GM18511 (cell line): Measurements from ENCODE around the gene SERPINB2.
"Not testable (repeated sequence)": the region's sequence is repeated elsewhere in the genome, so short reads cannot be mapped to it uniquely, and the experiment has no call there.

Experiments
- ATAC-seq: cut with Tn5 transposase; IDR thresholded peaks from one replicate; pipeline ENCODE4 v1.9.1; 2021; ENCODE audit warnings: mild to moderate bottlenecking, moderate library complexity; ENCODE audit not compliant: unreplicated experiment

SERPINB2 gene

DNA sequence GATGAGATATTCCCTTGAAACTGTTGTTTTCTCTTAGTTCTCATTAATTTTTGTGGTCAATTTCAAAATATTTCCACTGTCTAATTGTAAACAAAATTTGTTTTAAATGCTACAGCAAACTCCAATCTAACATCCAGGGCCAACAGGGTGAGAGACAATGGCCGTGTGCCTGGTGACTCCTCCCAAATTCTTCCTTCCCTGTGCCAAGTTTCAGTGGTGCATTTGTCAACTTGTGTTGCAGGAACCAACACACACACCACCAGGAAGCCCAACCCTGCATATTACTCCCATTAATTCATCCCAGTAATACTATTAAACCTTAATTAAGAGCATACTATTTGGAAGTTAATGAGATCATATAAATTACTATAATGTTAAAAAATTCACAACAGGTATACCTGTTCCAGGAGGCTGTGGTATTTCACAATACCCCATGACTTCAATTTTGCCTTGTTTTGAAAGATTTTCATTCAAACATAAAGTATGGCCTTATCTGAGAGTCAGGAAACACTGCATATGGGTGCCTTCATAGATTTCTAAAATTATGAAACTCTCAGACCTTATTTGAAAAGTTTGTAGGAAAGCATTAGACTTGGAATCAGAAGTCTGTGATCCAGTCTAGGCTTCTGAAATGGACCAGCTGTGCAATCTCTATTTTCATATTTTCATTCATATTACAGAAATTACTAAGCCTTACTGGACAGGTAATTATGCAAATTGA lies 1.1 kb downstream of the SERPINB2 start:
- no peak for ATAC-seq

DNA sequence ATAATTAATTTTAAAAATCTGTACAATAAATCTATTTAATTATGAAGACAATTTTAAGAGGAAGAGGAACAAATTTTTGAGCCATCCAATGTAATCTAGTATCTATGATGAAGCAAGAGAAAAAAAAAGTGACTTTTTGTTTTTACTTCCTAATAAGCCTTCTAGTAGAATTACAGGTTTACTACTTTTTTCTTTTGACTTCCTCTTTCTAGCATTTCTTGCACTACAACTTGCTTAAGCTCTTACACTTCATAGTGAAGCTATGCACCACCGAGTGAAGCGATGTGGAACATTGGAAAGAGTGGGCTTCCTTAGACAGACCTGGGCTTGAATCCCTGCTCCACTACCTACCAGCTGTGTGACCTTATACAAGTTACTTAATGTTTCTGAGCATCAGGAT lies 2.1 kb downstream of the SERPINB2 start:
- ATAC-seq = no peak

DNA sequence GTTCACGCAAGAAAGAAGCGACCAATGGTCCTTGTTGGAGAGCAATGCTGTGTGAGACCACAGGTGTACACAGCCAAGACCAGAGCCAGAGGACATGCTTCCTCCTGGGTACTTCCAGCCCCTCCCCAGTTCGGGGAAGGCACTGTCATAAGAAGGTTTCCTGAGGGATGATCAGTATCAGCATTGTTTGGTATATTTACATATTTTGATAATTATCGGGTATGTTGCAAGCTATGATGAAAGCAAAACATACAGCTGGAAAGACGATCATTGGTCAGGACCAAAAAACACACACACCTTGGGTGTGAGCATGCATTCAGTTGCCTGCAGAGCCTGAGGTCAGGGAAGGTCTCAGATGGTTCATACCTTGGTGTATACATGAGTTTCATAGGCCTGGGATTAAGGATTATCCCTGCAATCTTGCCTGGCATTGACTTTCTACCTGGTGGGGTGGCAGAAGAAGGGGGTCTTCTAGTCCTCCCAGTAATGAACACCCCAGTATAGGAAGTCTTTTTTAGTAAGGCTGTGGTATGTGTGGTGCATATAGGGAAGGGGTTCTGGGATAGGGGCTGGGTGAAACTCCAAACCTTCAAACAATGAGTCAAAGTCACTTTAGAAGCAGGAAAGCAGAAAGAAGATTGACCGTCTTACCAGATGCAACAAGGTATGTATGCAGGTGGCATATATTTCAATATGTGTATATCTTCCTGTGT lies 2.9 kb downstream of the SERPINB2 start:
- no peak for ATAC-seq

- ATAC-seq = no peak
Measured at GRCh38 chr18:63890950-63891304, 3.4 kb downstream of the SERPINB2 start.

- ATAC-seq = no peak
Measured at GRCh38 chr18:63892566-63892965, 5.1 kb downstream of the SERPINB2 start.

GRCh38 chr18:63894106-63894772 lies 6.7 kb downstream of the SERPINB2 start:
- no peak for ATAC-seq

GRCh38 chr18:63895190-63895589 lies 7.7 kb downstream of the SERPINB2 start:
- no peak for ATAC-seq

DNA sequence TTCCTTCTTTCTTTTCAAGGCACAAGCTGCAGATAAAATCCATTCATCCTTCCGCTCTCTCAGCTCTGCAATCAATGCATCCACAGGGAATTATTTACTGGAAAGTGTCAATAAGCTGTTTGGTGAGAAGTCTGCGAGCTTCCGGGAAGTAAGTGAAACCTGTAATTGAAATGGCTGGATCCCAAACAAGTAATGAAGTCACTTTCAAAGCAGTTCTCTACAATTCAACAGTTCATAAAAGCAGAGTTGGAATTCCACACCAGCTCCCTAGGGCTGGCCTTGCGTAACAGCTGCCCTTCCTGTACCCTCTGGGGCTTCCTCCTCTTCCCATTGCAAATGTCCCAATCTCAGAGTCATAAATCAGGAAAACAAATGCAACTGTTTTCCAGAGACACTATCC lies 9.6 kb downstream of the SERPINB2 start:
- no peak for ATAC-seq

- no peak for ATAC-seq
Measured at GRCh38 chr18:63899206-63899605, 11.7 kb downstream of the SERPINB2 start.

GRCh38 chr18:63903851-63904570 lies 16.5 kb downstream of the SERPINB2 start:
- ATAC-seq = no peak

- ATAC-seq = no peak
Measured at GRCh38 chr18:63904694-63905093, 17.2 kb downstream of the SERPINB2 start.

GRCh38 chr18:63905361-63905760 lies 17.9 kb downstream of the SERPINB2 start:
- no peak for ATAC-seq

GRCh38 chr18:63906056-63906455 lies 18.6 kb downstream of the SERPINB2 start:
- ATAC-seq = no peak

DNA sequence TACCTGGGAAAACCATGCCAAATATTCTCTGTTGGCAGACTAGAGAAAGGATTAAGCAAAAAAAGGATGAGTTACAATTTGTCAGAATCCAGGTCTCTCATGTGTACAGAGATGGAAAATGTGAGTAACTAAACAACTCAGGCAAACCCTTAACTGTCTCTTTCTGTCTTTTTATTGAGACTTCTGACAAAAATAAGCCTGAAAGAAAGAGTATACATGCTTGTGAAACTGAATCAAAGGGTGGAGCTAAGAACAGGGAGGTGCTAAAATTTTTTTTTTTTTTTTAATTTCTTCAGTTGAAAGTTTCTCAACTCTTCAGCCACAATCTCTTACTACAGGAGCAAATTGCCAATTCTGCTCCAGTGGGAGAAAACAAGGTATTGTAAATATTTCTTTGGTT lies 20.2 kb downstream of the SERPINB2 start, which contains the start of gene SERPINB10:
TSS of gene SERPINB10 (plus strand) at position 295 of the 400 bp plus-strand sequence. CDS start 7,553 bp downstream, outside the sequence.
- ATAC-seq = peak; percentile 63

GRCh38 chr18:63908858-63909257 lies 21.4 kb downstream of the SERPINB2 start:
- ATAC-seq = no peak

DNA sequence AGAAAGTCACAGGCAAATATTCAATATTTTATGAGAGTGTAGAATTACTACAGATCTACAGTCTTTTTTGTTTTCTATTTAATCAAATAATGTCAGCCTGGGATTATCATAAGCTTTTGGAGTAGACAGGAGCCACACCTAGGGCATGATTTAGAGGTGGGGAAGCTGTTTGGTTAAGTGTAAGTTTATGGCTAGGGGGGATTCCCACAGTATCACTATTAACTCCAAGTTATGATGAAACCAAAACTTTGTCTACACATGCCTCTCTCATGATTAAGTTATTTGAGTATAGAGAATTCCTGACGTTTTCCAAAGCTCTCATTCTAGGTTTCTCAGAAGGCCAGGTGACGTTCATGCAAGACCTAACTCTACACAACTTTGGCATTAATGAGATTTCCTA lies 22.4 kb downstream of the SERPINB2 start:
- ATAC-seq = peak; percentile 67

GRCh38 chr18:63917817-63918216 lies 30.3 kb downstream of the SERPINB2 start:
- no peak for ATAC-seq

DNA sequence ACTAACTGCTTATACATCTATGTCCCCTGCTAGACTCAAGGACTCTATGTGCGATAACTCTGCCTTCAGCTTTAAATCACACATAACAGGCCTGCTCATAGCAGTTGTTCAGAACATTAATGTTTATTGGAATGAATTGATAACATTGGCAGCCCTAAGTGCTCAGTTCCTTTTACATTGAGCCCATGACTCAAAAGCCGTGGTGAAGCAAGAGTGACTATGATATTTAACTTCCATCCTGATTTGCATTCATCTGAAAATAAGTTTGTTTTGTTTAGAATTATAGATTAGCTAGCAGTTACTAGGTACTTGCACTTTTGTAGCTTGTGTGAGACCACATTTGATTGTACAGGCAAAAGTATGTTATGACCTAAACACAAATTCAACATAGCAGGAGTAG lies 34.5 kb downstream of the SERPINB2 start:
- ATAC-seq = no peak

DNA sequence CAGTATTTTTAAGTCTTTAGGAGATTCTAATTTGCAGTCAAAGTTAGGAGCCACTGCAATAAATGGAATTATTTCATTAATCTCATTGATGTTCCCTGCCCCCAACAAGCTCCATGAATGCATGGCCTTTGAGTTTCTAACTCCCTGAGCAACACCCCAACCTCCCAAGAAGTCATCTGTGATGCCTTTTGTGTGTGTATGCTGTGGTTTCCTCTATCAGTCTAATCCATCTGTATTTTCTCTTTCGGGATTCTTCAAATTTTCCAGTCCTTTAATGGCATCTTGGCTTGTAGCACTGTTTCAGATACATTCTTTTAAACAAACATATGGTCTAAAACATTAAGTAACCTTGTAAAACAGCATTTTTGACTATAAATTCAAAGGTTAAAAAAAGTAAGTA lies 37.0 kb downstream of the SERPINB2 start:
- ATAC-seq = no peak

GRCh38 chr18:63928331-63928730 lies 40.8 kb downstream of the SERPINB2 start:
- no peak for ATAC-seq

GRCh38 chr18:63929369-63929768 lies 41.9 kb downstream of the SERPINB2 start:
- ATAC-seq = not testable (repeated sequence)
